Measurements from ENCODE around the gene ATF7IP.
"Not testable (repeated sequence)": the region's sequence is repeated elsewhere in the genome, so short reads cannot be mapped to it uniquely, and the experiment has no call there.

The ATF7IP gene, protein sequence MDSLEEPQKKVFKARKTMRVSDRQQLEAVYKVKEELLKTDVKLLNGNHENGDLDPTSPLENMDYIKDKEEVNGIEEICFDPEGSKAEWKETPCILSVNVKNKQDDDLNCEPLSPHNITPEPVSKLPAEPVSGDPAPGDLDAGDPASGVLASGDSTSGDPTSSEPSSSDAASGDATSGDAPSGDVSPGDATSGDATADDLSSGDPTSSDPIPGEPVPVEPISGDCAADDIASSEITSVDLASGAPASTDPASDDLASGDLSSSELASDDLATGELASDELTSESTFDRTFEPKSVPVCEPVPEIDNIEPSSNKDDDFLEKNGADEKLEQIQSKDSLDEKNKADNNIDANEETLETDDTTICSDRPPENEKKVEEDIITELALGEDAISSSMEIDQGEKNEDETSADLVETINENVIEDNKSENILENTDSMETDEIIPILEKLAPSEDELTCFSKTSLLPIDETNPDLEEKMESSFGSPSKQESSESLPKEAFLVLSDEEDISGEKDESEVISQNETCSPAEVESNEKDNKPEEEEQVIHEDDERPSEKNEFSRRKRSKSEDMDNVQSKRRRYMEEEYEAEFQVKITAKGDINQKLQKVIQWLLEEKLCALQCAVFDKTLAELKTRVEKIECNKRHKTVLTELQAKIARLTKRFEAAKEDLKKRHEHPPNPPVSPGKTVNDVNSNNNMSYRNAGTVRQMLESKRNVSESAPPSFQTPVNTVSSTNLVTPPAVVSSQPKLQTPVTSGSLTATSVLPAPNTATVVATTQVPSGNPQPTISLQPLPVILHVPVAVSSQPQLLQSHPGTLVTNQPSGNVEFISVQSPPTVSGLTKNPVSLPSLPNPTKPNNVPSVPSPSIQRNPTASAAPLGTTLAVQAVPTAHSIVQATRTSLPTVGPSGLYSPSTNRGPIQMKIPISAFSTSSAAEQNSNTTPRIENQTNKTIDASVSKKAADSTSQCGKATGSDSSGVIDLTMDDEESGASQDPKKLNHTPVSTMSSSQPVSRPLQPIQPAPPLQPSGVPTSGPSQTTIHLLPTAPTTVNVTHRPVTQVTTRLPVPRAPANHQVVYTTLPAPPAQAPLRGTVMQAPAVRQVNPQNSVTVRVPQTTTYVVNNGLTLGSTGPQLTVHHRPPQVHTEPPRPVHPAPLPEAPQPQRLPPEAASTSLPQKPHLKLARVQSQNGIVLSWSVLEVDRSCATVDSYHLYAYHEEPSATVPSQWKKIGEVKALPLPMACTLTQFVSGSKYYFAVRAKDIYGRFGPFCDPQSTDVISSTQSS

DNA sequence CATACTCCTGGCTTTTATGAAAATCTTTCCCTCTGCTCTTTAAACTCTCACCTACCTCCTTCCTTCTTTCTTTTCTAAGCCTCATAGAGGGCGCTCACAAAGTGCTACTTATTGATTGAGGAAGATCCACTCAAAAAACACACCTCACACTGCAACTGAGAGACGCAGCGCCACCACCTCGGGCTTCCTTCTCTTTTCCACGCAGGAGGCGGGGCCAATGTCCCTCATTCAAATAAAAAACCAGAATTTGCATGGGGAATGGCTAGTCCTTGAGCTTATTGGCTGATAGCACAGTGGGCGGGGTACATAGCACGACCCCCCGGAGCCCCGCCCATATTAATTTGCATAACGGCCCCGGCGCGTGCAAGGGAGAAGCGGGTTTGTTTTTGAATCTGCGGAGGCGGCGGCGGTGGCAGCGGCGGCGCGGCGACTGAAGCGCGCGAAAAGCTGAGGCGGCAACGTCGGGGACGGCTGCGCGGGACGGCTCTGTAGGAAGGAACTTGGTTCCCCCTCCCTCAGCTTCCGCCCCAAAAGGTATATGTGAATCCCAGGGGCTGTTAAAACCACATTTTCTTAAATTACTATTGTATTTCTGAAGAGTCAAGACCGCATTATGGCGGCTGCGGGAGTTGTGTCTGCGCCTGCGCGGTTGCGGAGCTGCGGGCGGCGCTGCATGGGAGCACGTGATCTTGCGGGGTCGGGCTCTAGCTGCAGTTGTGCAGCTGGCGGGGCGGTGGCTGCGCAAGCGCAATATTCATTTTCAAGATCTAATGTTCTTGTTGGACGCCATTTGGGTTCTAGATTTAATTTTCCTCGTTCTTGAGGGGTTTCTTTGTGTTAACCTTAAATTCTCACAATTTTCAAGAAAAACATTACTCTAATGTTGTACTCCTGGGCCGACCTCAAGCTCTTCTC lies at the start of gene ATF7IP:
TSS of gene ATF7IP (plus strand) at position 389 of the 915 bp plus-strand sequence. CDS start 58,234 bp downstream, outside the sequence.
- DNase-seq (ENCODE audit: low read depth, low spot score) = peak; percentile 88

DNA sequence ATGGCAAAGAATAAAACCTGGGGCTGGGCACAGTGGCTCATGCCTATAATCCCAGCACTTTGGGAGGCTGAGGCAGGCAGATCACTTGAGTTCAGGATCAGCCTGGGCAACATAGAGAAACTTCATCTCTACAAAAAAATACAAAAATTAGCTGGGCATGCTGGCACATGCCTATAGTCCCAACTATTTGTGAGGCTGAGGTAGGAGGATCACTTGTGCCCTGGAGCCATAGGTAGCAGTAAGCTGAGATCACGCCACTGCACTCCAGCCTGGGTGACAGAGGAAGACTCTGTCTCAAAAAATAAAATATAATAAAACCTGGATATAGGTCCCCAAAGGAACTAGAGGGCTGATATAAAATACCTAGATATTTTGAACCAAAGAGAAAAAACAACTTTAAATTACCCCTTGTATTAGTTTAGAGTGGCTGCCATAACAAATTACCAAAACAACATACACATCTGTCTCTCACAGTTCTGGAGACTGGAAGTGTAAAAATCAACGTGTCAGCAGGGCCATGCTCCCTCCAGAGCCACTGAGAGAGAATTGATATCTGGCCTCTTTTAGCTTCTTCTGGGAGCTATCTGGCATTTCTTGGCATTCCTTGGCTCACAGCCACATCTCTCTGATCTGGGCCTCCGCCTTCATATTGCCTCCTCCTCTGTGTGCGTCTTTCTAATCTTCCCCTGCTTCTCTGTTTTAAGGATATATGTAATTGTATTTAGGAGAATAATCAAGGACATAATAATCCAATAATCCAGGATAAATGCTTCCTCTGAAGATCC lies 47.9 kb upstream of the ATF7IP start:
- DNase-seq (ENCODE audit: low read depth, low spot score) = no peak

DNA sequence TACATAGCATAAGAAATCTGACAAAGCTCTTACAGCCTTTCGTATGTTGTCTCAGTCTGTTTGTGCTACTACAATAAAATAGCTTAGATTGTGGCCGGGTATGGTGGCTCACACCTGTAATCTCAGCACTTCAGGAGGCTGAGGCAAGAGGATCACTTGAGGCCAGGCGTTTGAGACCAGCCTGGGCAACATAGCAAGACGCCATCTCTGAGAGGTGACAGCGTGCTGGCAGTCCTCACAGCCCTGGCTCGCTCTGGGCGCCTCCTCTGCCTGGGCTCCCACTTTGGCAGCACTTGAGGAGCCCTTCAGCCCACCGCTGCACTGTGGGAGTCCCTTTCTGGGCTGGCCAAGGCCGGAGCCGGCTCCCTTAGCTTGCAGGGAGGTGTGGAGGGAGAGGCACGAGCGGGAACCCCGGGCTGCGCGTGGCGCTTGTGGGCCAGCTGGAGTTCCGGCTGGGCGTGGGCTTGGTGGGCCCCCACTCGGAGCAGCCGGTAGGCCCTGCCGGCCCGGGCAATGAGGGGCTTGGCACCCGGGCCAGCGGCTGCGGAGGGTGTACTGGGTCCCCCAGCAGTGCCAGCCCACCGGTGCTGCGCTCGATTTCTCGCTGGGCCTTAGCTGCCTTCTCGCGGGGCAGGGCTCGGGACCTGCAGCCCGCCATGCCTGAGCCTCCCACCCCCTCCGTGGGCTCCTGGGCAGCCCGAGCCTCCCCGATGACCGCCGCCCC lies 45.6 kb upstream of the ATF7IP start:
- DNase-seq (ENCODE audit: low read depth, low spot score) = not testable (repeated sequence)

DNA sequence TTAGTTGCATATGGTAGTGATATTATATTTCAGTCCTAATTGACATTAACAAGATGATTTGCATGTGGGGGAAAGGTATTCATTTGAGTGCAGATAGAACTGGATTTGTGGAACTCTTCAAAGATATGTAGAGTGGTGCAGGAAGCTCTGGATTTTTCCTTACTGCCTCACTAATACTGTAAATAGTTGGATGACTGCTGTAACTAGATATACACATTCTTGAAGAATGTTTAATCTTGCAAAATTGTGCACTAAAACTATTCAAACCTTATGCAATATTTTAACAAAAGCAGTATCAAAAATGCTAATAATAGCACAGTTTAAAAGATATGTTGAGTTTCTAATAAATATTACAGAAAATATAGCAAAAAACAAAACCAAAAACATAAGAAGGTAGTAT lies 43.1 kb upstream of the ATF7IP start:
- DNase-seq (ENCODE audit: low read depth, low spot score) = no peak

DNA sequence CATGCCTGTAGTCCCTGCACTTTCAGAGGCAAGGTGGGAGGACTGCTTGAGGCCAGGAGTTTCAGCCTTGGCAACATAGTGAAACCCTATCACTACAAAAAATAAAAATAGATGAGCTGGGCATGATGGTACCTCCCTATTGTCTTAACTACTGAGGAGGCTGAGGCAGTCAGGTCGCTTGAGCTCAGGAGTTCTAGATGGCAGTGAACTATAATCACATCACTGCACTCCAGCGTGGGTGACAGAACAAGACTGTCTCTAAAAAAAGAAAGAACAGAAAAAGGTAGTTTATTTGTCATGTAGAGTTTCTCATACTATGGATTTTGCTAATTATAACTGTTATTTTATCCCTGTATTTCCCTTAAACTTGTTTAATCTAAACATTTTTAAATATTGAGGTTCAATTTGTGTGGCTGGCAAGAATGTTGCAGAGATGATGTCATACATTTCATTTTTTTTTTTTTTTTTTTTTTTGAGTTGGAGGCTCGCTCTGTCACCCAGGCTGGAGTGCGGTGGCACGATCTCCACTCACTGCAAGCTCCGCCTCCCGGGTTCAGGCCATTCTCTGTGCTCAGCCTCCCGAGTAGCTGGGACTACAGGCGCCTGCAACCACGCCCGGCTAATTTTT lies 39.7 kb upstream of the ATF7IP start:
- DNase-seq (ENCODE audit: low read depth, low spot score) = no peak

DNA sequence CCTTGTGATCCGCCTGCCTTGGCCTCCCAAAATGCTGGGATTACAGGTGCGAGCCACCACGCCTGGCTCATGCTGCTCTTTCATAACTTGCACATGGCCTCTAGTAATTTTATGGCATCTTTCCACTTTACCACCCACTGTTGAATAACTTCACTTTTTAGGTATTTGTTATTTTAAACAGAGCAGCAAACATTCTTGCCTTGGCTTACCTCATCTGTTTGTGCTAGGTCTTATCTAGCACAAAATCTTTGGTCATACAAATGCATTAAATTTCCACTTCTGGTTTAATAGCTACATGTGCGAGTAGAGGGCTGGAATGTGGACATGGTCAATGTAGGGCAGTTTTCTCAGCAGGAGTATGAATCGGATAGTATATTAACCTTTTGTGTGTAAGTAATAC lies 38.8 kb upstream of the ATF7IP start:
- DNase-seq (ENCODE audit: low read depth, low spot score) = no peak

DNA sequence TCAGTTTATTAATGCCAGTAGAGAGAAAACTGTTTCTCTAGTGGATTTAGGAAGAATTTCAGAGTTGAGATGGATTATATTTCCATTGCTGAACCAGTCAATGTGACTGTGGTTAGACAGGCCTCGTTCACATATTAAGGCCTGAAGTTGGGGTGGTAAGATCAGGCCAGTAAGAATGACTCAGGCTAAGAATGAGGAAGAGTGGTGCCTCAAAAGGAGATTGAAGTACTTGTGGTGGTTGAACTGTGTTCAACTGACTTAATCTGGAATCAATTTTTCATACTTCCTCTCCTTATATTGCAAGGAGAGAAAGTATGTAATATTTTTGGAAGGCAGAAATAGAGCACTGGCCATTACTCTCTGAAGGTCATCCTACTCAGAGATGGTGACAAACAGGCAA lies 37.8 kb upstream of the ATF7IP start:
- DNase-seq (ENCODE audit: low read depth, low spot score) = no peak

DNA sequence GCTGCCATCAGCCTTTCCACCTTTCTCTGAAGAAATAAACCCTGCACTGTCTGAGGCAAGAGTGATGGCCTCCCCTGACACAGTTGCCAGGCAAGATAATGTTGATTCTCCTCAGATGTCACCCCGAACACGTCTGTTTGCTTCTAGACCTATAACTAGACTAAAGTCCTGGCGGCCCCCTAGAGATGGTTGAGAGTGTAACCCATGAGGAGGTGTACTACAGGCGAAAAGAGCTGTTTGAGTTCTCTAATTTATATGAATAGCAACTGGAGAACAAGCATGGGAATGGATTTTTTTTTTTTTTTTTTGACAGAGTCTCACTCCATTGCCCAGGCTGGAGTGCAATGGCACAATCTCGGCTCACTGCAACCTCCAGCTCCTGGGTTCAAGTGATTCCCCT lies 33.0 kb upstream of the ATF7IP start:
- DNase-seq (ENCODE audit: low read depth, low spot score) = no peak

DNA sequence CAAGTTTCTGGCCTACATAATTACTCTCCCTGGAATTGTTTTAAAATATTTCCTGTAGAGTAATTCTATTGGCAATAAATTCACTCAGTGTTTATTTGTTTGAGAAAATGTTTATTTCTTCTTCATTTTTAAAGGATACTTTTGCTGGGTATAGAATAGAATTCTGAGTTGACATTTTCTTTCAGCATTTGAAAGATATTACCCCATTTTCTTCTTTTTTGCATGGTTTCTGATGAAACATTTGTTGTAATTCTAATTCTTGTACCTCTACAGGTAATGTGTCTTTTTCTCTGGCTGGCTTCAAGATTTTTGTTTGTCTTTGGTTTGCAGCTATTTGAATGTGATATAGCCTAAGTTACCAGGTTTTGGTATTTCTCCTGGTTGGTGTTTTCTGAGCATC lies 25.1 kb upstream of the ATF7IP start:
- no peak for DNase-seq (ENCODE audit: low read depth, low spot score)

DNA sequence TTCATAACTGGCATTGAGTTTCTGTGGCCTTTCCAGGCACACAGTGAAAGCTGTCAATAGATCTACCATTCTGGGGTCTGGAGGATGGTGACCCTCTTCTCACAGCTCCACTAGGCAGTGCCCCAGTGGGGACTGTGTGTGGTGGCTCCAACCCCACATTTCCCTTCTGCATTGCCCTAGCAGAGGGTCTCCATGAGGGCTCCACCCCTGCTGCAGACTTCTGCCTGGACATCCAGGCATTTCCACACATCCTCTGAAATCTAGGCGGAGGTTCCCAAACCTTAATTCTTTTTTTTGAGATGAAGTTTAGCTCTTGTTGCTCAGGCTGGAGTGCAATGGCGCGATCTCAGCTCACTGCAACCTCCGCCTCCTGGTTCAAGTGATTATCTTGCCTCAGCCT lies 14.0 kb upstream of the ATF7IP start:
- not testable (repeated sequence) for DNase-seq (ENCODE audit: low read depth, low spot score)

DNA sequence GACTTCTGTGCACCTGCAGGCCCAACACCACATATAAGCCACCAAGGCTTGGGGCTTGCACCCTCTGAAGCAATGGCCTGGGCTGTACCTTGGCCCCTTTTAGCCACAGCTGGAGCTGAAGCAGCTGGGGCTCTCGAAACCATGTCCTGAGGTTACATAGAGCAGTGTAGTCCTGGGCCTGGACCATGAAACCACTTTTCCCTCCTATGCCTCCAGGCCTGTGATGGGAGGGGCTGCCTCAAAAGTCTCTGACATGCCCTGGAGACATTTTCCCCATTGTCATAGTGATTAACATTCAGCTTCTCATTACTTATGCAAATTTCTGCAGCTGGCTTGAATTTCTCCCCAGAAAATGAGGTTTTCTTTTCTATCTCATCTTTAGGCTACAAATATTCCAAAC lies 13.4 kb upstream of the ATF7IP start:
- DNase-seq (ENCODE audit: low read depth, low spot score) = not testable (repeated sequence)

DNA sequence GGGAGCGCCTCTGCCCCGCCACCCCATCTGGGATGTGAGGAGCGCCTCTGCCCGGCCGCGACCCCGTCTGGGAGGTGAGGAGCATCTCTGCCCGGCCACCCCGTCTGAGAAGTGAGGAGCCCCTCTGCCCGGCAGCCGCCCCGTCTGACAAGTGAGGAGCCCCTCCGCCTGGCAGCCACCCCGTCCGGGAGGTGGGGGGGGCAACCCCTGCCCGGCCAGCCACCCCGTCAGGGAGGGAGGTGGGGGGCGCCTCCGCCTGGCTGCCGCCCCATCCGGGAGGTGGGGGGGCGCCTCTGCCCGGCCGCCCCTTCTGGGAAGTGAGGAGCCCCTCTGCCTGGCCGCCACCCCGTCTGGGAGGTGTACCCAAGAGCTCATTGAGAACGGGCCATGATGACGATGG lies 10.8 kb upstream of the ATF7IP start:
- not testable (repeated sequence) for DNase-seq (ENCODE audit: low read depth, low spot score)

DNA sequence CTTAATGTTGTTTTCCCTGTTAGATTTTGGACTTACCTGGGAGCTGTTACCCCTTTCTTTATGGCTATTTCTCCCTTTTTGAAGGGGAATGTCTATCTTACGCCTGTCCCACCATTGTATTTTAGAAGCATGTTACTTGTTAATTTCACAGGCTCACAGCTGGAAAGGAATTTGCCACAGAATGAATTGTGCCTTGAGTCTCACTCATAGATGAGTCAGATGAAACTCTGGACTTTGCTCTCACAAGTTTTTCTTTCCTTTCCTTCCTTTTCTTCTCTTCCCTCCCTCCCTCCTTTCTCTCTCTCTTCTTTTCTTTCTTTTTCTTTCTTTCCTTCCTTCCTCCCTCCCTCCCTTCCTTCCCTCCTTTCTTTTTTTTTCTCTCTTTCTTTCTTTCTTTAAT lies 9.3 kb upstream of the ATF7IP start:
- no peak for DNase-seq (ENCODE audit: low read depth, low spot score)

DNA sequence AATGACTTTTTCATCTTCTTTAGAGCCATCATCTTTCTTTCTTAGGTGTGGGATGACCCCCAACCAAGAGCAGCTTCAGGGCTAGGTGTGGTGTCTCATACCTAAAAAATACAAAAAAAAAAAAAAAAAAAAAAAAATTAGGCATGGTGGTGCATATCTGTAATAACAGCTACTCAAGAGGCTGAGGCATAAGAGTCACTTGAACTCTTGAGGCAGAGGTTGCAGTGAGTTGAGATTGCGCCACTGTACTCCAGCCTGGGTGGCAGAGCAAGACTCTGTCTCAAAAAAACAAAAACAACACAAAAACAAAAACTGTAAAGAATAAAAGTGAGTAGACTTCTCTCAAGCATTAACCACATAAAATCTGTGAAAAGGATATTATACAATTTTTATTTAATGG lies 8.0 kb upstream of the ATF7IP start:
- no peak for DNase-seq (ENCODE audit: low read depth, low spot score)

DNA sequence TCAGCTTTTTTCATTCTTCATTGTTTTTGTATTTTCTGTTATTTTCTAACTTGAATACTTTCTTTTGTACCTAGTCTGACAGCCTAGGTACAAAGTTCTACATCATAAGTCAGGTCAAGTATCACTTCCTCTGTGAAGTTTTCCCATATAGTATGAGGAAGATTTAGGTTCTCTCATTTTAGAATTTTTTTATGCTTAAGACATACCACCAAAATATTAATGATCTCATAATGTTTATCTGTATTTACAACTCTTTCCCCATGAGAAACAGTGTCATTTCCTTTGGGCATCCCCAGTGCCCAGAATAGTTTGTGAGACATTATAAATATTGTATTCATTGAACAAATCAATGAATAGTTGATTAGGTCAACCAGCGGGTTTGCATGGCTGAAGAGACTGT lies 3.1 kb upstream of the ATF7IP start:
- no peak for DNase-seq (ENCODE audit: low read depth, low spot score)

DNA sequence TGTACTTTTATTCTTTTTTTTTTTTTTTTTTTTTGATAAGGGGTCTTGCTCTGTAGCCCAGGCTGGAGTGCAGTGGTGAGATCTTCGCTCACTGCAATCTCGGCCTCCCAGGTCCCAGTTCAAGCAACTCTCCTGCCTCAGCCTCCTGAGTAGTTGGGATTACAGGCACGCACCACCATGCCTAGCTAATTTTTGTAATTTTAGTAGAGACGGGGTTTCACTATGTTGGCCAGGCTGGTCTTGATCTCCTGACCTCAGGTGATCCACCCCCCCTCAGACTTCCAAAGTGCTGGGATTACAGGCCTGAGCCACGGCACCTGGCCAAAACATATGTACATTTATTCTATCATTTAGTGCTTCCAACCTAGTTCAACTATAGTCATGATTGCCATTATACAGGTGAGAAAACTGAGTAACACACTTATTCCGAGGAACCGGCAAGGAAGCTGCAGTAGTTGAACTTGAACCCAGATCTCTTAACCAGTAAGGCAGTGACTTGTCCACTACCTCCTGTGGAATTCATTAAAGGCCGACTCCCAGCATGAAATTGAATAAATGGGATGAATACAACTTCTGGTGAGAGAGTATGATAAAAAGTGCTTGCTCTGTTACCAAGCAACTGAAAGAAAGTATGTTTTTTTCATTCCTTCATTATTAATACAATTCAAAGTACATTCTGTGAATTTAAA lies 755 bp upstream of the ATF7IP start:
- no peak for DNase-seq (ENCODE audit: low read depth, low spot score)

DNA sequence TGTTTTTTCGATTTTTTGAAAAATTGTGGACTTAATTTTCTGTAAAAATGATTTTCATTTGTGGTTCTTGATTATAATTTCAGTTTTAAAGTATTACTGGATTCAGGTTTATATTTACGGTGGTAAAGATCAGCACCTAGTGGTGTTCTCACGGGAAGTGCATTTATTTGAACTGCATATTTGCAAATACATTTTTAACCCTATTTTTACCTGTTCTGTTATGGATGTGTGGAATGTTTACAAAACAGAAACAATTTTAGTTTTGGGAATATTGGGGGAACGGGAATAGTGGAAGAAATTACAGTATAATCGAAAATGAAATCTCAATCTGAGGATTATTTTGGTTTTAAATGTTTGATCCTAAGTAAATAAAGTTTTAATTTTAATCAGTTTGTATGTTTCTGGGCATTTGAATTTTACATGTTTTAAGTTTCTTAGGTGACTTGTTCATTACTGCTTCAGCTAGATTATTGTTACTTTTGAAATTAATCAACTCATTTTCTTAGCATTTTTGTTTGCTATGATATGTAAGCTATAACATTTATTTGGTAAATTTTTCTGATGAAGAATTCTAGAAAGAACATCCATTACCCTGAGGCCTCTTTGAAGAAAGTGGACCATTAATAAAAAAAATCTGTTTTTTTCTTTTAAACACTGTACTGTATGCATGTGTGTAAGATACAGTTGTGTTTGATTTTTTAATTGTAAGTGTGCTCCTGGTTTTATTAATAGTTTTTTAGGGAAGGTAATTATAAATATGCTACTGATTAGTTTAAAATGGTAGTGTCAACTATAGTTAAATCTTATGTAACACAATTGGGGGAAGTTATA lies 942 bp downstream of the ATF7IP start:
- no peak for DNase-seq (ENCODE audit: low read depth, low spot score)
